VCaP (cell line): Measurements from ENCODE around the gene ABTB2.
A peak's percentile ranks its signal among the peaks of the same experiment; 100 is the strongest.

Source experiments
- H3K27ac ChIP-seq: fragments of 450-650 bp; 2 replicates; pipeline ENCODE4 v1.5.1; 2017
- TF ChIP-seq, protein P1 (sequence below): fragments of 450-650 bp; conservative IDR thresholded peaks from 2 replicates; pipeline ENCODE4 v1.5.1; 2017; ENCODE audit warnings: mild to moderate bottlenecking, moderate library complexity

The ABTB2 gene

GRCh38 chr11:34268906-34269430 is 88.8 kb downstream of the ABTB2 start:
- TF ChIP-seq, protein P1, sequence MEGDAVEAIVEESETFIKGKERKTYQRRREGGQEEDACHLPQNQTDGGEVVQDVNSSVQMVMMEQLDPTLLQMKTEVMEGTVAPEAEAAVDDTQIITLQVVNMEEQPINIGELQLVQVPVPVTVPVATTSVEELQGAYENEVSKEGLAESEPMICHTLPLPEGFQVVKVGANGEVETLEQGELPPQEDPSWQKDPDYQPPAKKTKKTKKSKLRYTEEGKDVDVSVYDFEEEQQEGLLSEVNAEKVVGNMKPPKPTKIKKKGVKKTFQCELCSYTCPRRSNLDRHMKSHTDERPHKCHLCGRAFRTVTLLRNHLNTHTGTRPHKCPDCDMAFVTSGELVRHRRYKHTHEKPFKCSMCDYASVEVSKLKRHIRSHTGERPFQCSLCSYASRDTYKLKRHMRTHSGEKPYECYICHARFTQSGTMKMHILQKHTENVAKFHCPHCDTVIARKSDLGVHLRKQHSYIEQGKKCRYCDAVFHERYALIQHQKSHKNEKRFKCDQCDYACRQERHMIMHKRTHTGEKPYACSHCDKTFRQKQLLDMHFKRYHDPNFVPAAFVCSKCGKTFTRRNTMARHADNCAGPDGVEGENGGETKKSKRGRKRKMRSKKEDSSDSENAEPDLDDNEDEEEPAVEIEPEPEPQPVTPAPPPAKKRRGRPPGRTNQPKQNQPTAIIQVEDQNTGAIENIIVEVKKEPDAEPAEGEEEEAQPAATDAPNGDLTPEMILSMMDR, result no peak
- H3K27ac ChIP-seq, result no peak overlapping the region

DNA sequence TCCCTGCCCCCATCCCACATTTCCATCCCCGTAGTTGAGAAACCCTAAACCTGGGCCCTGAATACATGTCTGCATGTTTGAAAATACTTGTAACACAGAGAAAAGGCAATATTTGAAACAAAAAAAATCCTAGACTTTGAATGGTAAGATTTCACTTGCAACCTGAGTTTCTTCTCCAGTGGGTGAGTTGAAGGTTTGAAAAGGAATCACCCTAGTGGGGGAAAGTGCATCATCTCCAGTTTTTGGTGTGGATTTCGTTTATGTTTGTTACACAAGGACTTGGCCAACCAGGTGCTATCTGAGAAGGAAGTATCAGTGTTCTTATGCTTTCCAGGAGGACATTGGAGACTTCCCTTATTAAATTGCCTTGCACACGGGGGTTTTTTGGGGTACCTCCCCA is 90.4 kb downstream of the ABTB2 start:
- no peak overlapping the region for H3K27ac ChIP-seq
- TF ChIP-seq, protein P1, result no peak

DNA sequence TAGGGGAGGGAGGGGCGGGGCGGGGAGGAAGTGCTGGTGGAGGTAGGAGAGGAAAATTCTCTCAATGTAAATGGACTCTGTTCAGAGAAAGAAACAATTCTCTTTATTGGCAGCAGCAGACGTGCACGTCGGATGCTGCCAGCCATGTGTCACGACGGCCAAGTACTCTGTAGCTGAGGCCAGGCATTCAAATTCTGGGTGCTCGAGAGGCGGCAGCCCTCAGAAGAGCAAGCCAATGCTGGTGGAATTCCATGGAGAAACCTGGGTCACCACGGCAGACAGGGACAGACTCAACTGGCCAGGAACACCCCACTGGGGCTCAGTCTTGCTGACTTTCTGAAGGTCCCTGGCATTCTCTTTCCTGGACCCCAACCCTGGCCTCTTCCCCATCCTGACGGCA is 90.8 kb downstream of the ABTB2 start:
- TF ChIP-seq, protein P1, result no peak
- no peak overlapping the region for H3K27ac ChIP-seq

- TF ChIP-seq, protein P1, result no peak
- H3K27ac ChIP-seq, result no peak overlapping the region
Observed at GRCh38 chr11:34266090-34266912, 91.5 kb downstream of the ABTB2 start.

DNA sequence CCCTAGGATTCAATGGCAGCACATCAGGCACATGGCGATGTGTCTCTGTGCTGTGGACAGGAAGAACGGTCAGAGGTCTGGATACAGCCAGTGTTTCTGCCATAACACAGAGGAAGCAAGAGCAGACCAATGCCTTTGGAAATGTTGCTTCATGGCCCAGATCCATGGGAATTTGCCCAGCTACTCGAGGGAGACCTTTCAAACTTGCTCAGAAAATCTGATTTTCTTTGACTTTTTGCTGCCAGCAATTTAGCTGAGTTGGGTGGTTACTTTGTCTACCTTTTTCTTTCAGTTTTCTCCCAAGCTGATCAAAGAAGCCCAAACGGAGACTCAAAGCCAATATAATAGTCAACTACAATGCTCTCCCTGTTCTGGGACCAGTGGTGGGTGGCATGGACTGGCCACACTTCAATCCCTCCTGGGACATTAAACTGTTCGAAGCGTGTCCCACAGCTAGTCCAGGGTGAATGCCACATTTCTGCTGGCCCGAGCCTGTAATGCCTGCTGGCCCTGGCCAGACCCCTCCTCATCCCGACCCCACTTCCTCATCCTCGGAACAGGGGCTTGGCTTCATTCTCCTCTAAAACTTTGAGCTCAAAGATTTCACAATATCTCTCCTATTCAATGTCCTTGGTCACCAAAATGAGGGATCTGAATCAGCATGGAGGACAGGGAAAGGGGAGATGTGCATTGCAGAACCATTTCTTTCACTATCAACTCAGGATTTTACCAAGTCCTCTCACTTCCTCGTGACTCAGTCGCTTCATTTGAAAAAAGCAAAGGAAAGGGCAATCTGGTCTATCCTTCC is 93.3 kb downstream of the ABTB2 start:
- TF ChIP-seq, protein P1, result no peak
- peak overlapping the region; percentile 36 for H3K27ac ChIP-seq

- H3K27ac ChIP-seq, result peak overlapping the region; percentile 36
Observed at GRCh38 chr11:34263441-34264091, 94.2 kb downstream of the ABTB2 start.

More at GRCh38 chr11:34263441-34264091, 94.2 kb downstream of the ABTB2 start:
- TF ChIP-seq, protein P1, result no peak
